HG02970 (cell line): ENCODE measurements around the gene SLC25A40.
"Not testable (repeated sequence)": the region's sequence is repeated elsewhere in the genome, so short reads cannot be mapped to it uniquely, and the experiment has no call there.

ENCODE experiments used
- ATAC-seq: cut with Tn5 transposase; IDR thresholded peaks from one replicate; pipeline ENCODE4 v1.9.1; 2021; ENCODE audit warnings: mild to moderate bottlenecking, moderate library complexity, moderate number of reproducible peaks; ENCODE audit not compliant: unreplicated experiment, low FRiP score

The SLC25A40 gene

GRCh38 chr7:87876040-87876868, at the start of gene SLC25A40, which contains the start of gene DBF4:
SLC25A40 (minus strand) TSS chr7:87876360; CDS start chr7:87858727, 17,633 bp downstream.
DBF4 (plus strand) TSS chr7:87876493; CDS start chr7:87876733, 240 bp downstream.
- ATAC-seq = peak; percentile 97

GRCh38 chr7:87922759-87923395, 46.7 kb upstream of the SLC25A40 start:
- ATAC-seq = not testable (repeated sequence)

- ATAC-seq = no peak
Measured at GRCh38 chr7:87920578-87920977, 44.4 kb upstream of the SLC25A40 start.

- no peak for ATAC-seq
Measured at GRCh38 chr7:87919875-87920274, 43.7 kb upstream of the SLC25A40 start.

- no peak for ATAC-seq
Measured at GRCh38 chr7:87918740-87919139, 42.6 kb upstream of the SLC25A40 start.

- no peak for ATAC-seq
Measured at GRCh38 chr7:87912121-87912520, 36.0 kb upstream of the SLC25A40 start.

GRCh38 chr7:87908814-87909213, 32.7 kb upstream of the SLC25A40 start:
- not testable (repeated sequence) for ATAC-seq

GRCh38 chr7:87907136-87907906, 31.2 kb upstream of the SLC25A40 start:
- ATAC-seq = not testable (repeated sequence)

- ATAC-seq = no peak
Measured at GRCh38 chr7:87899255-87899654, 23.1 kb upstream of the SLC25A40 start.

- ATAC-seq = no peak
Measured at GRCh38 chr7:87895363-87895762, 19.2 kb upstream of the SLC25A40 start.

- ATAC-seq = no peak
Measured at GRCh38 chr7:87886875-87887274, 10.7 kb upstream of the SLC25A40 start.

- ATAC-seq = no peak
Measured at GRCh38 chr7:87885018-87885417, 8.9 kb upstream of the SLC25A40 start.

GRCh38 chr7:87882151-87882937, 6.2 kb upstream of the SLC25A40 start:
- ATAC-seq = no peak

- ATAC-seq = no peak
Measured at GRCh38 chr7:87878208-87878735, 2.1 kb upstream of the SLC25A40 start.

GRCh38 chr7:87877366-87878040, 1.3 kb upstream of the SLC25A40 start:
- no peak for ATAC-seq

GRCh38 chr7:87876869-87877234, 692 bp upstream of the SLC25A40 start:
- ATAC-seq = no peak

- ATAC-seq = peak; percentile 18
Measured at GRCh38 chr7:87875151-87876039, 765 bp downstream of the SLC25A40 start.

- no peak for ATAC-seq
Measured at GRCh38 chr7:87874066-87874465, 2.1 kb downstream of the SLC25A40 start.
